C4-2B (cell line): ENCODE results near the gene TRIM29.

Experiments used
- CTCF ChIP-seq: fragments of 450-650 bp; conservative IDR thresholded peaks from 2 replicates; pipeline ENCODE4 v1.5.1; 2017; ENCODE audit warnings: mild to moderate bottlenecking
- ZFX ChIP-seq: fragments of 450-650 bp; IDR thresholded peaks from 2 replicates; pipeline ENCODE4 v1.6.1; 2017

- TF ChIP-seq CTCF (no peak), ZFX (no peak)
Observed at GRCh38 chr11:120139316-120140069, 1.6 kb upstream of the TRIM29 start.
